Right renal cortex interstitium (tissue), 3 donors: ENCODE measurements around the gene MYOCD. TPM values are rescaled to one million over a fixed set of nuclear protein-coding genes. Genes with fewer than 3 reads are reported as not detected.

Experiments used
- DNase-seq, 3 donors: peaks; one replicate each; pipeline ENCODE4 v3.0.0-alpha.2; 2013; ENCODE audit warnings: low read depth in 3 of 3, low spot score in 2 of 3
- polyA plus RNA-seq, 3 donors: library from polyadenylated mRNA; unstranded; fragments of 120-200 nt; gene quantifications; one replicate each; pipeline ENCODE4 v1.2.1, GENCODE V29; 2013; ENCODE audit not compliant: insufficient read length in 3 of 3

MYOCD gene
- polyA plus RNA-seq, 3 donors, result 3.8 to 5.8 (median 4.0) TPM

GRCh38 chr17:12743046-12743445 lies 77.4 kb downstream of the MYOCD start:
- no peak for DNase-seq

DNA sequence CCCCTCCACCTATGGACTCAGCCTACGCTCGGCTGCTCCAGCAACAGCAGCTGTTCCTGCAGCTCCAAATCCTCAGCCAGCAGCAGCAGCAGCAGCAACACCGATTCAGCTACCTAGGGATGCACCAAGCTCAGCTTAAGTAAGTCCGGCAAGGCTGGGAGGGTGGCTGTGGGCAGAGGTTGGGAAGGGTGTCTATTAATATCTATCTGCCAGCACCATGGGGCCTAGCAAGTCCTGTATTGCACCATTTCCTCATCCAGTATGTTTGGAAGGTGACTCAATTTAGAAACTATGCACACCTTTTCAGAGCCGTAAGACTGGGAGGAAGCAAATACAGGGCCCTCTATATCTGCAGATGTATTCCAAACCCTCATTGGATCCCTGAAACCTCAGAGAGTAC lies 78.6 kb downstream of the MYOCD start:
- DNase-seq, result no peak

DNA sequence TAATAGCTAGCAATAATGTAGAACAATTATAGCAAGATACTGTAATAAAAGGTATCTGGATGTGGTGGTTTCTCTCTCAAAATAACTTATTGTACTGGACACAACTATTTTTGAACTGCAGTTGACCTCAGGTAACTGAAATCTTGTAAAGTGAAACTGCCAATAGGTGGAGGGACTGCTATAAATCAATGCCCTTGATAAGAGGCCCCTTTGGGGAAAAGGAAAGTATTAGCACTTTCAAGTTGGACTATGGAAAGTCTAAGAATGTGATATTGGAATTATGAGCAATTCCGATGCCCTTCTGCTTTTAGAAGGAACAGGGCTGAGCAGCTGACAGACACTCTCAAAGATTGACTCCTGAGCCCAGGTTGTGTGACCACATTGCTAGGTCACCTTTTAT lies 79.1 kb downstream of the MYOCD start:
- no peak for DNase-seq

DNA sequence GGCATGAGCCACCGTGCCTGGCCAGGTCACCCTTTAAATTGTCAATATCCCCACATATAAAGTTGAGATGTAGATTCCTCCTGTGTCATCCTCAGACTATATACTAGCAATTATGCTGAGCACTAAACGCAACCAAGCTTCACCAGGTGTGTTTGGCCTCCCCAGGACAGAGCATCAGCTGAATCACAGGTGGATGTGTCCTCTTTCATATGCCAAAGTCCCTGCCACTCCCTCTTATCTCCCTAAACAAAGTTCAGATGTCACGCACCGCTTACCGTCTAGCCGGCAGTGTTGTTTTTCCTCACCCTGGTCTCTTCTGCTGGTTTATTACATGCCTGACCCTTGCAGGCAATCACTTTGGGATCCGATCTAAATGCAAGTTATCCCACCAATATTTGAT lies 79.8 kb downstream of the MYOCD start:
- DNase-seq, result no peak

- no peak for DNase-seq
Measured at GRCh38 chr17:12756786-12757185, 91.1 kb downstream of the MYOCD start.

- DNase-seq, result no peak
Measured at GRCh38 chr17:12759090-12759489, 93.4 kb downstream of the MYOCD start.

DNA sequence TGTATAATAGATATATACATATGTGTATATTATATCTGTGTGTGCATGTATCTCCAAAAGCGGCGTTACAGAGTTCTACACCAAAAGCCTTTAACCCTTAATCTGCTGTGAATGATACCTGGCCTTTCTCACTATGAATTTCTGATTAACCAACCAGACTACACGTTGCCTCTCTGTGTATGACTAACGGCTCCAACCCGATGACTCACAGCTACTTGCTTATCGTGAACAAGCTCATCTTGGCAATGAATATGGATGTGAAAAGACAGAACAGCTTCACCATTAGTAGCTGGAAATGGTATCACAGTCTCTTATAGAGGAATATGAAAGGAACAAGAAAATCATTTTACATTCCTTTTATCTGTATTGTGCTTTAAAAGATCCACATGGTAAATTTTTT lies 99.9 kb downstream of the MYOCD start:
- DNase-seq, result no peak

DNA sequence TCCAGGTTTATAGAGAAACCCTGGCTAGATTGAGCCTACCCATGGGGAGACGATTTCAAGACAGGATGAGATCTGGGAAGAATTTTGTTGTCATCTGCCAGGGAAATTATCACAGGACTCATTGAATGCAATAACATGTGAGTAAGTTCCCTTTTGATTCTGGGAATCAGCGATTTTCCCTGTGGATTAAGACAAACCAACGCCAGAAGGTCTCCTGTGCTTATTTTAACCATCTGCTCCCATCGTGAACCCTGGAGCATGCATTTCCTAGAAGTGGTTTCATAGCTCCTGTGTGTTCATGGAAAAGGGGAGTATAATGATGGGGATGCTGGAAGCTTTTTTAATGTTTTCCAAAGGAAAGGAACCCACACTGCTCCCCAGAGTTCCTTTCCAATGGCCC lies 102.6 kb downstream of the MYOCD start:
- no peak for DNase-seq

- DNase-seq, result no peak
Measured at GRCh38 chr17:12769981-12770380, 104.3 kb downstream of the MYOCD start.

- no peak for DNase-seq
Measured at GRCh38 chr17:12773153-12773552, 107.5 kb downstream of the MYOCD start.

DNA sequence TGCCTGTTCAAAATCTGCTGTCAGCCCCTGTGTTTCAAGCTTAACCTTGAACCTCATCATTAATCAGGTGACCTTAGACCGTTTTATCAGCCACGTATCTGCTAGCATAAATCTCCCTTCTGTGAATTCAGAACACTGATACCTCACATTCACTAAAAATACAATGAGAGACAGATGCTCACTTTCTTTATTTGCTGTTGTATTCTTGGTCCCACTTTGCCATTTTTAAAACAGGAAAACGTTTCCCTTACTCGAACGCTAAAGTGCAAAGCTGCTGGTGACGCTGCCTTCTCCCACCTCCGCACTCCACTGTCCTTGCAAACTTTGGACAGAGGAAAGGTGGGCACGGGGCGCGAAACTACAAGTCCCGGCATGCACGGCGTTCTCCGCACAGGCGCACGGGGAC lies 123.4 kb downstream of the MYOCD start:
- peak in 1 of 3 donors; percentile 27 for DNase-seq

- DNase-seq, result peak in 2 of 3 donors; percentile 10 to 62
Measured at GRCh38 chr17:12789481-12790248, 124.0 kb downstream of the MYOCD start, which contains the start of gene ARHGAP44. Gene ARHGAP44, plus strand, starts transcription at chr17:12789498. Its CDS starts 341 bp downstream, at chr17:12789839.

DNA sequence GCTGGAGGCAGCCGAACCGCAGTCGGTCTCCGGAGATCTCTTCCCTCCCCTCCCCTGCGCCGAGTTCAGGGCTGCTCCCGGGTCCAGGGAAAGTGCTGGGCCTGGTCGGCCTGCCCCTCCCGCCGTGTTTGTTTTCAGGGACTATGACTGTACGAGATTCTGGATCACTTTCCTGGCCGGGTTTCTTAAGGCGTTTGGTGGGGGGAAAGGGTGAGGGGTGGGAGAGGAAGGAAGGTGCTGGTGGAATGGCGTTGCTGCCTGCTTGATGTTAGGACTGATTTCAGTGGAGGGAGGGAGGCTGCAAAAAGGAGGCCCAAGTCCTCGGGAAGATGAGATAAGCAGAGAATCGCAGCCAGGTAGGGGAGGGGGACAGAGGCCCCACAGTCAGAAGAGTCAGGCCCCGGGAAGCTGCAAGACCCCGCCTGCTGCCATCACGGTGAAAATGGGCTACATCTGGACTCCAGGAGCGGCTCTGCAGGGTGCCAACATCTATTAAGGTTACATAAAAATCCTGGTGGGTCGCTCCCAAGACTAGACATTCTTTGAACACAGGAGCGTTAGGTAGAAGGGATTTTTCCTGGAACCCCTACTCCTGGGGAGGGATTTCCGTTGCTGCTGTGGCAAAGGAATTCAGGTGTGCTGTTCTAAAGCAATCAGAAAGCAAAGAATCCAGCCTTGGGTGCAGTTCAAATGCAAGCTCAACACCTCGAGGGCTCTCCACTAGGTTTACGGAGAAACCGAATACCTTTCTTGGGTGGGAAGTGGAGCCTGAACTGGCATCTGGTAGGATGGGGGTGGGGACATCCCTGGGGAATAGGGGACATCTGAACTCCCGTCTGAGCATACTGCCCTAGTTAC lies 124.8 kb downstream of the MYOCD start:
- DNase-seq, result peak in 1 of 3 donors; percentile 3

GRCh38 chr17:12794919-12795532 lies 129.3 kb downstream of the MYOCD start:
- no peak for DNase-seq

- DNase-seq, result no peak
Measured at GRCh38 chr17:12800855-12801365, 135.2 kb downstream of the MYOCD start.

- DNase-seq, result no peak
Measured at GRCh38 chr17:12806630-12807029, 140.9 kb downstream of the MYOCD start.

GRCh38 chr17:12808723-12809122 lies 143.0 kb downstream of the MYOCD start:
- no peak for DNase-seq

- no peak for DNase-seq
Measured at GRCh38 chr17:12812877-12813276, 147.2 kb downstream of the MYOCD start.

GRCh38 chr17:12813664-12814063 lies 148.0 kb downstream of the MYOCD start:
- no peak for DNase-seq

GRCh38 chr17:12814718-12815117 lies 149.0 kb downstream of the MYOCD start:
- no peak for DNase-seq

DNA sequence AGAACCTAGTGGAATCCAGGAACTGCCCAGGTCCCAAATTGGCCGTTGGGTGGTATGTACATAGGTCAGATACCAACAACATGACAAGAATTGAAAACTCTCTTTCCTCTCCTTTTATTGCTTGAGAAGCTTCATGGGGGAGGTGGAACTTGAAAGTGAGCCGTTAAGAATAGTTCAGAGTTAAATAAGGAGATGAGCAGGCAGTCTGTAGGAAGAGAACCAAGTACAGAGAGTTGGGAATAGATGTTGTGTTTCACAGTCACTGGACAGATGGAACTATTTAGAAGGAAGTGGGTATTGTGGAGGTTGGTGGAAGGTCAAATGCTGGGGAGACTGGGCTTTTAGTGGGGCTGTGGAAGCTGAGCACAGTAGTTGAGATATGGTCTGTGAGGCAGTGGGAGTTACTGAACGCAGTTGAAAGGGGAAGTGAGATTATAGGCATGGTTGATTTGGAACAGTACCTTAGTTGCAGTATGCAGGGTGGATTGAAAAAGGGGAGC lies 150.0 kb downstream of the MYOCD start:
- DNase-seq, result no peak
